GM12892 (cell line): ENCODE results near the gene OS9.

ENCODE experiments used
- DNase-seq: peaks from one replicate; pipeline ENCODE4 v3.0.0; 2011; ENCODE audit not compliant: insufficient read length
- FAIRE-seq: peaks from 2 replicates; lab custom pipeline; 2011; peaks lifted over from hg19 to GRCh38; lab: Jason Lieb, UNC
- POLR2A ChIP-seq: IDR thresholded peaks from 2 replicates; pipeline ENCODE4 v1.6.1; 2011; ENCODE audit warnings: low read depth, low read length, control low read depth
- POLR2AphosphoS5 ChIP-seq: IDR thresholded peaks from 2 replicates; pipeline ENCODE4 v1.6.1; 2011; ENCODE audit warnings: low read depth, low read length, control low read depth
- TAF1 ChIP-seq: IDR thresholded peaks from 2 replicates; pipeline ENCODE4 v1.6.1; 2011; ENCODE audit warnings: low read depth, mild to moderate bottlenecking, control low read depth, low read length, borderline replicate concordance

OS9 gene

GRCh38 chr12:57734591-57734990 lies 40.7 kb downstream of the OS9 start:
- TF ChIP-seq TAF1: no peak
- no peak for TF ChIP-seq POLR2A
- no peak for TF ChIP-seq POLR2AphosphoS5
- no peak for FAIRE-seq
- DNase-seq: no peak

- FAIRE-seq (no peak), DNase-seq (no peak)
- no peak for TF ChIP-seq POLR2A
- TF ChIP-seq TAF1: no peak
- no peak for TF ChIP-seq POLR2AphosphoS5
Measured at GRCh38 chr12:57735198-57735855, 41.4 kb downstream of the OS9 start.

- no peak for FAIRE-seq
- DNase-seq: no peak
Measured at GRCh38 chr12:57735952-57736740, 42.2 kb downstream of the OS9 start.

GRCh38 chr12:57736741-57737466 lies 43.0 kb downstream of the OS9 start:
- FAIRE-seq (no peak), DNase-seq (no peak)
- no peak for TF ChIP-seq POLR2AphosphoS5

More at GRCh38 chr12:57735952-57736740, 42.2 kb downstream of the OS9 start:
- no peak for TF ChIP-seq TAF1
- no peak for TF ChIP-seq POLR2AphosphoS5
- no peak for TF ChIP-seq POLR2A

- DNase-seq (no peak), FAIRE-seq (no peak)
- TF ChIP-seq POLR2A (no peak), TAF1 (no peak), POLR2AphosphoS5 (no peak)
Measured at GRCh38 chr12:57737467-57738460, 43.8 kb downstream of the OS9 start.

GRCh38 chr12:57738661-57739237 lies 44.8 kb downstream of the OS9 start, which contains the start of gene AGAP2:
TSS of gene AGAP2 (minus strand) at chr12:57738742. CDS start at chr12:57738246, 496 bp downstream.
- FAIRE-seq (no peak), DNase-seq (no peak)
- TF ChIP-seq TAF1: no peak
- no peak for TF ChIP-seq POLR2A
- no peak for TF ChIP-seq POLR2AphosphoS5

GRCh38 chr12:57739387-57739786 lies 45.5 kb downstream of the OS9 start:
- DNase-seq (no peak), FAIRE-seq (no peak)
- TF ChIP-seq POLR2AphosphoS5 (no peak), TAF1 (no peak), POLR2A (no peak)

GRCh38 chr12:57739914-57740538 lies 46.1 kb downstream of the OS9 start:
- FAIRE-seq: no peak
- TF ChIP-seq POLR2AphosphoS5 (no peak), TAF1 (no peak), POLR2A (no peak)
- no peak for DNase-seq

GRCh38 chr12:57740656-57741412 lies 46.9 kb downstream of the OS9 start:
- DNase-seq (peak; percentile 69), FAIRE-seq (peak; percentile 91)
- TF ChIP-seq POLR2AphosphoS5: no peak
- TF ChIP-seq POLR2A: no peak
- no peak for TF ChIP-seq TAF1
